Measurements from ENCODE around the gene CEP120. TPM values are rescaled to one million over a fixed set of nuclear protein-coding genes. Genes with fewer than 3 reads are reported as not detected.

CEP120 gene
- total and polyA plus RNA-seq, 2 experiments from 2014 or later = 4.9 to 16.3 TPM

GRCh38 chr5:123364441-123365155 lies 58.6 kb downstream of the CEP120 start (continued):
- TF ChIP-seq REST (IDR thresholded peaks at IDR 0.05; ENCODE audit: unreplicated experiment) (no peak), JUNB (IDR thresholded peaks at IDR 0.05; ENCODE audit: unreplicated experiment) (no peak), CREB1 (CRISPR knock-in tag; IDR thresholded peaks at IDR 0.05; ENCODE audit: low read depth) (no peak)

GRCh38 chr5:123360910-123361309 lies 62.3 kb downstream of the CEP120 start:
- ATAC-seq (no peak), DNase-seq (ENCODE audit: low spot score) (no peak)
- Histone ChIP-seq H2AFZ (no peak overlapping the region), H3K9me2 (ENCODE audit: insufficient read depth) (no peaks in the 10 kb centered on the region), H3K27ac (ENCODE audit: low read depth) (no peak overlapping the region), H3K4me1 (ENCODE audit: insufficient read depth) (no peaks in the 10 kb centered on the region), H3K79me2 (replicated peaks; ENCODE audit: insufficient read depth) (no peaks in the 10 kb centered on the region), H3K4me3 (no peak overlapping the region), H3K27me3 (ENCODE audit: insufficient read depth) (no peaks in the 10 kb centered on the region), H3F3A (replicated peaks; ENCODE audit: low read depth) (no peaks in the 10 kb centered on the region), H3K4me2 (no peak overlapping the region), H3K36me3 (ENCODE audit: insufficient read depth) (no peaks in the 10 kb centered on the region), H4K20me1 (replicated peaks; ENCODE audit: insufficient read depth) (no peaks in the 10 kb centered on the region)
- Mint-ChIP-seq H3K4me1 (peaks cover 3% of the 10 kb centered on the region; the same call in 1 of the 3 replicates), H3K36me3 (ENCODE audit: low read depth) (peaks cover 19% of the 10 kb centered on the region), H3K4me3 (no peak overlapping the region), H3K9me3 (peaks cover 7% of the 10 kb centered on the region; the same call in 2 of the 3 replicates), H3K27me3 (ENCODE audit: insufficient read depth, low read depth, poor library complexity) (no peaks in the 10 kb centered on the region), H3K27ac (no peak overlapping the region)
- TF ChIP-seq POLR2AphosphoS5 (IDR thresholded peaks at IDR 0.05; ENCODE audit: low read depth) (no peak), NANOG (IDR thresholded peaks at IDR 0.05; ENCODE audit: borderline replicate concordance) (no peak)

GRCh38 chr5:123360201-123360571 lies 63.0 kb downstream of the CEP120 start:
- H3K27ac Mint-ChIP-seq = no peak overlapping the region
- Histone ChIP-seq H3F3A (replicated peaks; ENCODE audit: low read depth) (no peaks in the 10 kb centered on the region), H3K27ac (ENCODE audit: low read depth) (no peak overlapping the region), H2AFZ (no peak overlapping the region), H3K9me2 (ENCODE audit: insufficient read depth) (no peaks in the 10 kb centered on the region), H3K4me1 (ENCODE audit: insufficient read depth) (no peaks in the 10 kb centered on the region), H3K79me2 (replicated peaks; ENCODE audit: insufficient read depth) (no peaks in the 10 kb centered on the region), H4K20me1 (replicated peaks; ENCODE audit: insufficient read depth) (no peaks in the 10 kb centered on the region), H3K27me3 (ENCODE audit: insufficient read depth) (no peaks in the 10 kb centered on the region), H3K4me2 (no peak overlapping the region), H3K4me3 (no peak overlapping the region), H3K36me3 (ENCODE audit: insufficient read depth) (no peaks in the 10 kb centered on the region)
- H3K9me3 Mint-ChIP-seq = peaks cover 10% of the 10 kb centered on the region; the same call in 2 of the 3 replicates
- ATAC-seq (no peak), DNase-seq (ENCODE audit: low spot score) (no peak)
- H3K4me3 Mint-ChIP-seq = no peak overlapping the region
- H3K4me1 Mint-ChIP-seq = peaks cover 3% of the 10 kb centered on the region; the same call in 1 of the 3 replicates
- no peaks in the 10 kb centered on the region for H3K27me3 Mint-ChIP-seq (ENCODE audit: insufficient read depth, low read depth, poor library complexity)
- peaks cover 23% of the 10 kb centered on the region for H3K36me3 Mint-ChIP-seq (ENCODE audit: low read depth)
- TF ChIP-seq EZH2phosphoT487 (IDR thresholded peaks at IDR 0.05; ENCODE audit: unreplicated experiment) (no peak), STAT1 (IDR thresholded peaks at IDR 0.05; ENCODE audit: unreplicated experiment) (no peak), ZNF331 (CRISPR knock-in tag; IDR thresholded peaks at IDR 0.05; ENCODE audit: low read depth) (no peak), ZNF462 (CRISPR knock-in tag; IDR thresholded peaks at IDR 0.05) (no peak)

Data from GM23338 (cell line).